K562 (cell line): Measurements from ENCODE around the gene ARHGAP15. TPM values are rescaled to one million over a fixed set of nuclear protein-coding genes. Genes with fewer than 3 reads are reported as not detected.

Experiments
- ATAC-seq: fragments of 200-7000 bp; cut with Tn5 transposase; 3 replicates; pipeline ENCODE4 v1.9.1; 2020; ENCODE audit warnings: moderate library complexity
- BruUV-seq: library from RNA; stranded (reverse); fragments of 400-500 nt; replicated peaks from 2 replicates; lab custom pipeline; 2021; lab: Mats Ljungman, UMichigan
- CTCF ChIA-PET: fragments of 300-600 bp; formaldehyde crosslinking; extraction: SDS; loops from one replicate; lab custom pipeline; 2021; ENCODE audit warnings: low intra/inter-chr PET ratio; lab: Yijun Ruan, JAX
- POLR2A ChIA-PET: fragments of 300-600, 350-650 bp; sonication (Branson Sonifier 250); formaldehyde crosslinking; extraction: SDS; loops from one replicate; lab custom pipeline; 2021; ENCODE audit warnings: antibody characterized with exemption, inconsistent platforms; lab: Yijun Ruan, JAX
- DNase-seq, 4 experiments: peaks; one replicate each; pipeline versions ENCODE4 v3.0.0 to v3.0.0-alpha.2; 2011 to 2018; ENCODE audit warnings: low spot score in 3 of 4, mixed read lengths in 3 of 4; ENCODE audit errors: extremely low read depth in 1 of 4
- FAIRE-seq: peaks from 2 replicates; lab custom pipeline; 2011; peaks lifted over from hg19 to GRCh38; lab: Jason Lieb, UNC
- H2AFZ ChIP-seq: 2 replicates; pipeline ENCODE4 v1.6.0; 2011; ENCODE audit warnings: low read depth, low read length, control low read depth, inconsistent platforms
- H3K27ac ChIP-seq: fragments of 200-600 bp; 3 replicates; pipeline ENCODE4 v1.8.0; 2011; ENCODE audit warnings: low read depth, mild to moderate bottlenecking, control low read depth, inconsistent platforms, low read length, moderate library complexity, mixed read lengths; ENCODE audit errors: extremely low read depth
- H3K27me3 ChIP-seq, 2 experiments: fragments of 300-600 bp in 1 of 2; 2 replicates in 1 of 2; 3 replicates in 1 of 2; pipeline versions ENCODE4 v1.6.0 to v1.8.0; 2011; ENCODE audit warnings: inconsistent platforms in 2 of 2, low read length in 2 of 2, mild to moderate bottlenecking in 1 of 2, mixed read lengths in 1 of 2, moderate library complexity in 1 of 2; ENCODE audit not compliant: control insufficient read depth in 2 of 2, insufficient read depth in 2 of 2
- H3K36me3 ChIP-seq: fragments of 300-600 bp; 3 replicates; pipeline ENCODE4 v1.8.0; 2011; ENCODE audit warnings: mild to moderate bottlenecking, low read length, inconsistent platforms; ENCODE audit not compliant: control insufficient read depth, insufficient read depth
- H3K4me1 ChIP-seq, 2 experiments: fragments of 200-600 bp in 1 of 2; replicated peaks in 1 of 2; 2 replicates in 1 of 2; 3 replicates in 1 of 2; pipeline versions ENCODE4 v1.5.1 to v1.8.0; 2011; ENCODE audit warnings: inconsistent platforms in 2 of 2, low read length in 2 of 2, mild to moderate bottlenecking in 1 of 2, mixed read lengths in 1 of 2, moderate library complexity in 1 of 2; ENCODE audit not compliant: control insufficient read depth in 2 of 2, insufficient read depth in 2 of 2
- H3K4me2 ChIP-seq: 2 replicates; pipeline ENCODE4 v1.6.1; 2011; ENCODE audit warnings: low read length, control low read depth, inconsistent platforms, mixed read lengths; ENCODE audit not compliant: insufficient read depth
- H3K4me3 ChIP-seq: fragments of 200-600 bp; sonication (generic), shearing (Covaris generic); 2 replicates; pipeline ENCODE4 v1.5.1; 2016; ENCODE audit warnings: control low read depth, inconsistent platforms
- H3K79me2 ChIP-seq: fragments of 200-600 bp; 3 replicates; pipeline ENCODE4 v1.8.0; 2011; ENCODE audit warnings: low read length, inconsistent platforms; ENCODE audit not compliant: control insufficient read depth, insufficient read depth
- H3K9ac ChIP-seq, 2 experiments: 2 replicates each; pipeline versions ENCODE4 v1.6.0 to v1.6.1; 2011; ENCODE audit warnings: low read depth in 2 of 2, low read length in 2 of 2, control low read depth in 1 of 2, inconsistent platforms in 1 of 2, mild to moderate bottlenecking in 1 of 2, mixed read lengths in 1 of 2; ENCODE audit not compliant: insufficient read depth in 1 of 2
- H3K9me1 ChIP-seq: one replicate; pipeline ENCODE4 v1.6.0; 2011; ENCODE audit warnings: inconsistent platforms, mild to moderate bottlenecking, low read length, moderate library complexity; ENCODE audit not compliant: control insufficient read depth, insufficient read depth
- H3K9me3 ChIP-seq: replicated peaks from 2 replicates; pipeline ENCODE4 v1.5.1; 2011; ENCODE audit warnings: low read depth, low read length, inconsistent platforms; ENCODE audit not compliant: control insufficient read depth, insufficient read depth
- H4K20me1 ChIP-seq: replicated peaks from 2 replicates; pipeline ENCODE4 v1.6.1; 2011; ENCODE audit warnings: low read length, inconsistent platforms, mixed read lengths; ENCODE audit not compliant: control insufficient read depth, insufficient read depth
- CREM ChIP-seq: IDR thresholded peaks from 2 replicates; pipeline ENCODE4 v1.6.1; 2014; ENCODE audit warnings: antibody characterized with exemption, low read depth
- E2F4 ChIP-seq: sonication (generic); formaldehyde crosslinking; IDR thresholded peaks from 2 replicates; pipeline ENCODE4 v1.8.0; 2022; ENCODE audit warnings: mild to moderate bottlenecking, low read depth, missing genetic modification reagents
- ERF ChIP-seq: fragments of 450-650 bp; formaldehyde crosslinking; IDR thresholded peaks from 2 replicates; pipeline ENCODE4 v1.4.0; 2020; ENCODE audit warnings: mild to moderate bottlenecking, mixed read lengths
- HMG20B ChIP-seq: fragments of 250-450 bp; sonication (Bioruptor Pico); IDR thresholded peaks from 2 replicates; pipeline ENCODE4 v1.5.0; 2021; ENCODE audit warnings: mild to moderate bottlenecking
- L3MBTL2 ChIP-seq: fragments of 450-650 bp; IDR thresholded peaks from 2 replicates; pipeline ENCODE4 v1.6.1; 2016; ENCODE audit warnings: mild to moderate bottlenecking, moderate library complexity
- NBN ChIP-seq: fragments of 450-650 bp; IDR thresholded peaks from 2 replicates; pipeline ENCODE4 v1.6.1; 2016; ENCODE audit warnings: low read depth, mild to moderate bottlenecking
- RREB1 ChIP-seq: fragments of 250-450 bp; sonication (Bioruptor Pico); IDR thresholded peaks from 2 replicates; pipeline ENCODE4 v1.4.0; 2020
- SAFB ChIP-seq: fragments of 200-400 bp; formaldehyde crosslinking; IDR thresholded peaks from 2 replicates; pipeline ENCODE4 v1.6.1; 2017; ENCODE audit warnings: low read depth, low read length, borderline replicate concordance
- TFAP4 ChIP-seq: sonication (generic); formaldehyde crosslinking; IDR thresholded peaks from 2 replicates; pipeline ENCODE4 v1.8.0; 2022; ENCODE audit warnings: missing genetic modification reagents, mild to moderate bottlenecking, moderate library complexity, borderline replicate concordance
- ZNF347 ChIP-seq: fragments of 450-650 bp; formaldehyde crosslinking; IDR thresholded peaks from 2 replicates; pipeline ENCODE4 v1.4.0; 2020; ENCODE audit warnings: low read depth, mild to moderate bottlenecking, moderate library complexity
- WGBS: fragments of 100-300 bp; shearing (Covaris generic); methylation state at CpG from one replicate; pipeline ENCODE4 v1.1.6; 2016; ENCODE audit warnings: low coverage, mixed read lengths; ENCODE audit not compliant: insufficient coverage; ENCODE audit errors: missing lambda C conversion rate; 5-methylcytosine and 5-hydroxymethylcytosine counted together
- in situ Hi-C: fragments of 300-500 bp; cut with MboI; formaldehyde crosslinking; loops from 4 replicates; pipeline ENCODE4 v1.15.0; 2018; ENCODE audit warnings: inconsistent platforms, mixed read lengths
- intact Hi-C: fragments of 100-400 bp; cut with micrococcal nuclease; formaldehyde crosslinking; loops from 2 replicates; pipeline ENCODE4 v1.14.2; 2022
- polyA plus RNA-seq, 8 experiments: library from polyadenylated mRNA; depleted of rRNA in 4 of 8; stranded (reverse) in 5 of 8; unstranded in 3 of 8; fragments of >200 nt; fragmentation: Nextera tagmentation in 2 of 8; fragmentation: Illumina TruSeq in 1 of 8; extraction: Ambion mirVana in 2 of 8; extraction: Trizol in 1 of 8; gene quantifications; 2 replicates each; pipeline versions ENCODE4 v1.2.1 to v1.2.3, GENCODE V29; 2011 to 2014; ENCODE audit warnings: inconsistent platforms in 1 of 8, missing spikeins in 1 of 8
- total RNA-seq, 7 experiments: library from RNA; depleted of rRNA in 6 of 7; stranded (reverse); fragments of >200 nt in 6 of 7; fragmentation: Illumina TruSeq in 2 of 7; extraction: Trizol in 2 of 7; gene quantifications; 2 replicates each; pipeline versions ENCODE4 v1.2.1 to v1.2.3, GENCODE V29; 2011 to 2021; ENCODE audit warnings: low replicate concordance in 1 of 7
- TF ChIP-seq, protein P1 (sequence below): IDR thresholded peaks from 2 replicates; pipeline ENCODE4 v1.6.1; 2011; ENCODE audit warnings: borderline replicate concordance, low read depth, mild to moderate bottlenecking, moderate library complexity, low read length; ENCODE audit not compliant: insufficient read depth, poor library complexity, severe bottlenecking
- TF ChIP-seq, protein P2 (sequence below): fragments of 250-450 bp; sonication (Bioruptor Pico); IDR thresholded peaks from 2 replicates; pipeline ENCODE4 v1.4.0; 2020

The ARHGAP15 gene
- total and polyA plus RNA-seq, 9 of the 15 experiments (the other 6 are each of a cell fraction or from before 2014, with no cell fraction given), result 1.5 to 17.9 (median 7.9) TPM

GRCh38 chr2:143229411-143229810 lies 100.2 kb downstream of the ARHGAP15 start:
- Histone ChIP-seq H4K20me1 (no peaks in the 10 kb centered on the region), H3K9me3 (no peaks in the 10 kb centered on the region), H3K9ac (no peak overlapping the region), H3K4me2 (no peak overlapping the region), H3K79me2 (no peaks in the 10 kb centered on the region), H3K36me3 (no peaks in the 10 kb centered on the region), H3K4me1 (no peaks in the 10 kb centered on the region), H3K27me3 (no peaks in the 10 kb centered on the region), H3K27ac (no peak overlapping the region), H2AFZ (no peak overlapping the region), H3K4me3 (no peak overlapping the region), H3K9me1 (no peaks in the 10 kb centered on the region)
- no TSS peak for BruUV-seq
- in situ Hi-C loops, result no loop called here
- intact Hi-C loops, result no loop called here
- 4% methylated on average over 5 of the region's 5 CpGs for WGBS
- ChIA-PET CTCF (no interaction called here), POLR2A (no interaction called here)
- DNase-seq (no peak), ATAC-seq (no peak), FAIRE-seq (no peak)
- TF ChIP-seq SAFB (no peak), ERF (CRISPR knock-in tag) (no peak), TFAP4 (CRISPR knock-in tag) (no peak), HMG20B (CRISPR knock-in tag) (no peak), E2F4 (no peak), L3MBTL2 (no peak), CREM (no peak), NBN (no peak), RREB1 (CRISPR knock-in tag) (no peak), ZNF347 (no peak)
- TF ChIP-seq, protein P1, sequence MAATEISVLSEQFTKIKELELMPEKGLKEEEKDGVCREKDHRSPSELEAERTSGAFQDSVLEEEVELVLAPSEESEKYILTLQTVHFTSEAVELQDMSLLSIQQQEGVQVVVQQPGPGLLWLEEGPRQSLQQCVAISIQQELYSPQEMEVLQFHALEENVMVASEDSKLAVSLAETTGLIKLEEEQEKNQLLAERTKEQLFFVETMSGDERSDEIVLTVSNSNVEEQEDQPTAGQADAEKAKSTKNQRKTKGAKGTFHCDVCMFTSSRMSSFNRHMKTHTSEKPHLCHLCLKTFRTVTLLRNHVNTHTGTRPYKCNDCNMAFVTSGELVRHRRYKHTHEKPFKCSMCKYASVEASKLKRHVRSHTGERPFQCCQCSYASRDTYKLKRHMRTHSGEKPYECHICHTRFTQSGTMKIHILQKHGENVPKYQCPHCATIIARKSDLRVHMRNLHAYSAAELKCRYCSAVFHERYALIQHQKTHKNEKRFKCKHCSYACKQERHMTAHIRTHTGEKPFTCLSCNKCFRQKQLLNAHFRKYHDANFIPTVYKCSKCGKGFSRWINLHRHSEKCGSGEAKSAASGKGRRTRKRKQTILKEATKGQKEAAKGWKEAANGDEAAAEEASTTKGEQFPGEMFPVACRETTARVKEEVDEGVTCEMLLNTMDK, result no peak
- TF ChIP-seq, protein P2, sequence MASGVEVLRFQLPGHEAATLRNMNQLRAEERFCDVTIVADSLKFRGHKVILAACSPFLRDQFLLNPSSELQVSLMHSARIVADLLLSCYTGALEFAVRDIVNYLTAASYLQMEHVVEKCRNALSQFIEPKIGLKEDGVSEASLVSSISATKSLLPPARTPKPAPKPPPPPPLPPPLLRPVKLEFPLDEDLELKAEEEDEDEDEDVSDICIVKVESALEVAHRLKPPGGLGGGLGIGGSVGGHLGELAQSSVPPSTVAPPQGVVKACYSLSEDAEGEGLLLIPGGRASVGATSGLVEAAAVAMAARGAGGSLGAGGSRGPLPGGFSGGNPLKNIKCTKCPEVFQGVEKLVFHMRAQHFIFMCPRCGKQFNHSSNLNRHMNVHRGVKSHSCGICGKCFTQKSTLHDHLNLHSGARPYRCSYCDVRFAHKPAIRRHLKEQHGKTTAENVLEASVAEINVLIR (CRISPR knock-in tag), result no peak
